HG03432 (cell line): ENCODE results near the gene IFFO2.

Experiments used
- ATAC-seq: cut with Tn5 transposase; IDR thresholded peaks from one replicate; pipeline ENCODE4 v1.9.1; 2021; ENCODE audit warnings: mild to moderate bottlenecking, moderate library complexity; ENCODE audit not compliant: unreplicated experiment

Gene IFFO2

DNA sequence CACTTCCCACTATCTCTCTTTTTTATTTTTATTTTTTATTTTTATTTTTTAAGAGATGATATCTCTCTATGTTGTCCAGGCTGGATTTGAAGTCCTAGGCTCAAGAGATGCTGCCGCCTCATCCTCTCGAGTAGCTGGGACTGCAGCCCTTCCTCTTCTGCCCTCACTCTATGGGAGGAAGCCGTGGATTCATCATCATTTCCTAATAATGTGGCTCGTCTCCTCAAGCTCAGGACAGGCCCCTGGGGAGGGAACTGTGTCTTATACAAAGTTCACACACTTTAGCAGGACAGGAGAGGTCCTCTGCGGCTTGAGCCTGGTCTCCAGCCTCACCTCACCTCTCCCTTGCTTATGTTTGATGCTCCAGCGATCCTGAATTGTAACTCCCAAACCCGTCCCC is 16.5 kb upstream of the IFFO2 start:
- no peak for ATAC-seq

- no peak for ATAC-seq
Observed at GRCh38 chr1:18972531-18972930, 16.1 kb upstream of the IFFO2 start.

- no peak for ATAC-seq
Observed at GRCh38 chr1:18970762-18971161, 14.3 kb upstream of the IFFO2 start.

DNA sequence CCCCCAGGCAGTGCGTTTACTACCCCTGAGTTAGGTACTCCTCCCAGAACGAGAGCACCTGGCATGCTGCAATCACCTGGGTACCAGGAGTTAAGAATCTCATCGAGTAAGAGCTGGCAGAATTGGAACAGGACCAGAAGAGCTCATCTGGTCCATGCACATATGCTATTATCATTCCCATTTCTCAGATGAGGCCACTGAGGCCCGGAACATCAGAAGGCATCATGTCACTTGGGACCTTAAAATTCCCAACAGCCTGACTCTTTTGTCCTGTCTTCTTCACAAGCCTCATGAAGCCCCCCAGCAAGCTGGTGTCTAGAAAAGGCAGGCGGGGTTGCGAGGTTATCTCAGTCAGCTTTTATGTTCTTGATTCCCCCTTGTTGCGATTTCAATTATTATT is 13.9 kb upstream of the IFFO2 start:
- no peak for ATAC-seq

GRCh38 chr1:18967066-18967690 is 10.7 kb upstream of the IFFO2 start:
- ATAC-seq: no peak

GRCh38 chr1:18965206-18966173 is 9.0 kb upstream of the IFFO2 start:
- ATAC-seq: no peak

DNA sequence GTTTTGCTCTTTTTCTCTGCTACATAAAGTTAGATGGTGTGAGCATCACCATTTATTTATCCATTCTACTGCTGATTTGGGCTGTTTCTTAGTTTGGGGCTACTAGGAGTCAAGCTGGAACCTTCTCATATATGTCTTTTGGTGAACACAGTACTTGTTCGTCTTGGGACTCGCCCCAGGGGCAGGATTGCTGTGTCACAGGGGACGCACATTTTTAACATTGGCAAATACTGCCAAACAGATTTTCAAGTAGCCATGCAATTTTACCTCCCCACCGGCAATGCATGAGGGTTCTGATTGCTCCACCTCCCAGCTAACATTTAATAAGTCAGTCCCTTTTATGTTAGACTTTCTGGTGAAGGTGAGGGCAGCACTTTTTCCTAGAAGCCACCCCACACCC is 7.5 kb upstream of the IFFO2 start:
- no peak for ATAC-seq

GRCh38 chr1:18962855-18963737 is 6.6 kb upstream of the IFFO2 start:
- ATAC-seq: no peak

- no peak for ATAC-seq
Observed at GRCh38 chr1:18962121-18962721, 5.7 kb upstream of the IFFO2 start.

DNA sequence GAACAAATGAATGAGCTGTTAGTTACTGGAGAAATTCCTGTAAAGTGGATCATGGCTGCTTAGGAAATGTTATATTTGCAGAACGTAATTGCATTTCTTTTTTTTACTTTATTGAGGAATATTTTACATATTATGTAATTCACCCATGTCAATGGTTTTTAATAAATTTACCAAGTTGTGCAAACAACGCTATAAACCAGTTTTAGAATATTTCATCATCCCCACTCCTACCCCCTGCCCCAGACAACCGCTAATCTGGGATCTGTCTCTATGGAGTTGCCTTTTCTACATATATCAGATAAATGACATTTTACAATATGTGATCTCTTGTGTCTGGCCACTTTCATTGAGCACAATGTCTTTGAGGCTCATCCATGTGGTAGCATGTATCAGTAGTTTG is 4.3 kb upstream of the IFFO2 start:
- ATAC-seq: no peak

- no peak for ATAC-seq
Observed at GRCh38 chr1:18960409-18960808, 3.9 kb upstream of the IFFO2 start.

GRCh38 chr1:18959591-18959990 is 3.1 kb upstream of the IFFO2 start:
- ATAC-seq: no peak

DNA sequence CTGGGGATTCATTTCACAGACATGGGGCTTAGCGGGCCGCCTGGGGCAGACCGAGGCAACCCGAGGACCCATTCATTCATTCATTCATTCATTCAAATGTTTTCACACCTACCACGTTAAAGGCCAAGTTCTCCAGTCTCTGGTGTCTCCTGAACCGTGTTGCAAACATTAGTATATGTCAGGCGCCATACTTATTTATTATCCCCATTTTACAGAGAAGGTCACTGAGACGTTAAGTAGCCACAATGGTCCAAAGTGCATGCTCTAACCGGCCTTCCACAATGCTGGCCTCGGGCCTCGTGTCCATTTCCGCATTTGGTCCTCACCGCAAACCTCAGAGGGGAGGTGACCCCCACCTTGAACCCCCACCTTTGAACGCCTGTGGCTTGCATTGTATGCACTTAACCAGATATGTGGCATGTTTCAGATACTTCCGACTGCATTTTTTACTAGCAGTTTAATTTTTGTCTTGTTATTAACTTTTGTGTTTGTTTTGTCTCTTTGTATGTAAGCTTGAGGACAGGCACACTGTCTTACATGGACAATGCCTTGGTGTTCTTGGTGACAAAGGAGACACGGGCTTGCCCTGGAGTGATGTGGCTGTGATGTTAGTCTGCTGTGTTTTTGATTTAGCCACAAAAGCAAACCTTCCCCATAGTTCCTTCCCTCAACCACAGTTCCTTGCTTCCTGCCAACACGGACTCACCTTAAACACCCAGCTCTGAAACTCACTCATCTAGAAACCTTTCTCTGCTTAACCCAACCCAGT is 1.2 kb upstream of the IFFO2 start:
- no peak for ATAC-seq

DNA sequence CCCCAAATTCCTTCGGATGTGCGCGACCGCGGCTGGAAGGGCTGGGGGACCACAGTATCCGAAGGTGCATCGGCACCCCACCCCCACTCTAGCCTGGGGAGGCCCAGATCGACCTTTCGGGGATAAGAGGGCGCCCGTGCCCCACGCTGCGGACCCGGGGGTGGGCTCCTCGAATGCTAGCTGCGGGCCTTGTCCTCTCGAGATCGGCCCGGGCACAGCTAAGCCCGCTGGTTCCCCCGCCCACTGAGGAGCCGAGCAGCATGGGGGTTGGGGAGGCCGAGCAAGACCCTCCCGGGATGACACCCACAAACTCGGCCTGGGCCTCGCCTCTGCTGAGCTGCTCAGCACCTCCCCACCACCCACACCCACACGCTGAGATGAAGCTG is 653 bp upstream of the IFFO2 start:
- no peak for ATAC-seq

GRCh38 chr1:18955441-18956192 is 859 bp downstream of the IFFO2 start:
- ATAC-seq: peak; percentile 28

GRCh38 chr1:18955131-18955440 is 1.4 kb downstream of the IFFO2 start:
- no peak for ATAC-seq

- ATAC-seq: no peak
Observed at GRCh38 chr1:18954270-18955071, 2.0 kb downstream of the IFFO2 start.

GRCh38 chr1:18953731-18954231 is 2.7 kb downstream of the IFFO2 start:
- no peak for ATAC-seq
